Activated naive CD8-positive, alpha-beta T cell treated with anti-CD3 and anti-CD28 coated beads for 36 hours (primary cell): ENCODE data around the gene IFFO2. TPM values are rescaled to one million over a fixed set of nuclear protein-coding genes. Genes with fewer than 3 reads are reported as not detected.

Experiments
- DNase-seq: peaks from one replicate; pipeline ENCODE4 v3.0.0; 2021
- H3K27ac Mint-ChIP-seq: one replicate; pipeline ENCODE4 v1.8.0; 2022; ENCODE audit warnings: mild to moderate bottlenecking, moderate library complexity, mixed read lengths
- H3K27me3 Mint-ChIP-seq: one replicate; pipeline ENCODE4 v1.8.0; 2022; ENCODE audit warnings: mild to moderate bottlenecking, mixed read lengths
- H3K36me3 Mint-ChIP-seq: one replicate; pipeline ENCODE4 v1.8.0; 2021; ENCODE audit warnings: mild to moderate bottlenecking, mixed read lengths
- H3K4me1 Mint-ChIP-seq: one replicate; pipeline ENCODE4 v1.8.0; 2021; ENCODE audit warnings: mixed read lengths
- H3K4me3 Mint-ChIP-seq: one replicate; pipeline ENCODE4 v1.8.0; 2022; ENCODE audit warnings: mild to moderate bottlenecking, moderate library complexity, mixed read lengths
- H3K9me3 Mint-ChIP-seq: one replicate; pipeline ENCODE4 v1.8.0; 2022; ENCODE audit warnings: mixed read lengths
- total RNA-seq, 2 experiments: library from RNA; stranded (reverse); gene quantifications; one replicate each; pipeline ENCODE4 v1.2.3, GENCODE V29; 2021

The IFFO2 gene
- total RNA-seq, 2 experiments from 2014 or later, result 21.4 to 21.7 TPM

- Mint-ChIP-seq H3K4me3 (no peak overlapping the region), H3K27ac (no peak overlapping the region), H3K4me1 (no peaks in the 10 kb centered on the region), H3K9me3 (no peaks in the 10 kb centered on the region), H3K36me3 (no peaks in the 10 kb centered on the region), H3K27me3 (peaks cover 8% of the 10 kb centered on the region)
- DNase-seq, result no peak
Observed at GRCh38 chr1:18869847-18870594, 86.5 kb downstream of the IFFO2 start.

GRCh38 chr1:18868801-18869424 is 87.6 kb downstream of the IFFO2 start:
- Mint-ChIP-seq H3K27ac (no peak overlapping the region), H3K27me3 (peaks cover 8% of the 10 kb centered on the region), H3K4me1 (no peaks in the 10 kb centered on the region), H3K4me3 (no peak overlapping the region), H3K36me3 (no peaks in the 10 kb centered on the region), H3K9me3 (no peaks in the 10 kb centered on the region)
- no peak for DNase-seq

GRCh38 chr1:18868354-18868753 is 88.1 kb downstream of the IFFO2 start:
- Mint-ChIP-seq H3K27me3 (peaks cover 8% of the 10 kb centered on the region), H3K36me3 (no peaks in the 10 kb centered on the region), H3K4me3 (no peak overlapping the region), H3K27ac (no peak overlapping the region), H3K9me3 (no peaks in the 10 kb centered on the region), H3K4me1 (no peaks in the 10 kb centered on the region)
- DNase-seq, result no peak

- no peaks in the 10 kb centered on the region for H3K9me3 Mint-ChIP-seq
- H3K4me3 Mint-ChIP-seq, result no peak overlapping the region
- no peaks in the 10 kb centered on the region for H3K4me1 Mint-ChIP-seq
- H3K27me3 Mint-ChIP-seq, result peaks cover 8% of the 10 kb centered on the region
- H3K36me3 Mint-ChIP-seq, result no peaks in the 10 kb centered on the region
- no peak overlapping the region for H3K27ac Mint-ChIP-seq
- no peak for DNase-seq
Observed at GRCh38 chr1:18866846-18867245, 89.6 kb downstream of the IFFO2 start.

- no peaks in the 10 kb centered on the region for H3K36me3 Mint-ChIP-seq
- no peak overlapping the region for H3K4me3 Mint-ChIP-seq
- no peaks in the 10 kb centered on the region for H3K4me1 Mint-ChIP-seq
- H3K9me3 Mint-ChIP-seq, result no peaks in the 10 kb centered on the region
- DNase-seq, result no peak
- peaks cover 8% of the 10 kb centered on the region for H3K27me3 Mint-ChIP-seq
- no peak overlapping the region for H3K27ac Mint-ChIP-seq
Observed at GRCh38 chr1:18866314-18866713, 90.2 kb downstream of the IFFO2 start.

GRCh38 chr1:18865176-18865575 is 91.3 kb downstream of the IFFO2 start:
- Mint-ChIP-seq H3K9me3 (no peaks in the 10 kb centered on the region), H3K4me3 (no peak overlapping the region), H3K4me1 (no peaks in the 10 kb centered on the region), H3K27ac (no peak overlapping the region), H3K36me3 (no peaks in the 10 kb centered on the region), H3K27me3 (peaks cover 8% of the 10 kb centered on the region)
- no peak for DNase-seq

GRCh38 chr1:18861590-18861989 is 94.9 kb downstream of the IFFO2 start:
- no peak for DNase-seq
- Mint-ChIP-seq H3K27ac (no peak overlapping the region), H3K4me3 (no peak overlapping the region), H3K4me1 (no peaks in the 10 kb centered on the region), H3K9me3 (no peaks in the 10 kb centered on the region), H3K27me3 (peaks cover 4% of the 10 kb centered on the region), H3K36me3 (no peaks in the 10 kb centered on the region)

GRCh38 chr1:18861082-18861481 is 95.4 kb downstream of the IFFO2 start:
- H3K4me3 Mint-ChIP-seq, result no peak overlapping the region
- H3K36me3 Mint-ChIP-seq, result no peaks in the 10 kb centered on the region
- H3K4me1 Mint-ChIP-seq, result no peaks in the 10 kb centered on the region
- DNase-seq, result no peak
- H3K27me3 Mint-ChIP-seq, result peaks cover 3% of the 10 kb centered on the region
- H3K9me3 Mint-ChIP-seq, result no peaks in the 10 kb centered on the region
- H3K27ac Mint-ChIP-seq, result no peak overlapping the region

- Mint-ChIP-seq H3K4me1 (no peaks in the 10 kb centered on the region), H3K27ac (no peak within 1 kb of the TSS), H3K4me3 (no peak within 1 kb of the TSS), H3K9me3 (no peaks in the 10 kb centered on the region), H3K36me3 (no peaks in the 10 kb centered on the region), H3K27me3 (no peaks in the 10 kb centered on the region)
- DNase-seq, result no peak
Observed at GRCh38 chr1:18859560-18859959, 96.9 kb downstream of the IFFO2 start, which contains the start of gene TAS1R2. TSS of gene TAS1R2 (minus strand) at chr1:18859660. CDS start at chr1:18859660, 0 bp downstream.

GRCh38 chr1:18858070-18858688 is 98.3 kb downstream of the IFFO2 start:
- Mint-ChIP-seq H3K4me3 (no peak overlapping the region), H3K27me3 (no peaks in the 10 kb centered on the region), H3K9me3 (no peaks in the 10 kb centered on the region), H3K36me3 (no peaks in the 10 kb centered on the region), H3K4me1 (no peaks in the 10 kb centered on the region), H3K27ac (no peak overlapping the region)
- DNase-seq, result no peak

GRCh38 chr1:18856435-18856834 is 100.0 kb downstream of the IFFO2 start:
- Mint-ChIP-seq H3K4me1 (no peaks in the 10 kb centered on the region), H3K27ac (no peak overlapping the region), H3K4me3 (no peak overlapping the region), H3K9me3 (no peaks in the 10 kb centered on the region), H3K36me3 (no peaks in the 10 kb centered on the region), H3K27me3 (no peaks in the 10 kb centered on the region)
- no peak for DNase-seq

GRCh38 chr1:18855573-18855972 is 100.9 kb downstream of the IFFO2 start:
- DNase-seq, result no peak
- H3K27ac Mint-ChIP-seq, result no peak overlapping the region
- no peaks in the 10 kb centered on the region for H3K27me3 Mint-ChIP-seq
- no peaks in the 10 kb centered on the region for H3K36me3 Mint-ChIP-seq
- H3K4me3 Mint-ChIP-seq, result no peak overlapping the region
- no peaks in the 10 kb centered on the region for H3K9me3 Mint-ChIP-seq
- no peaks in the 10 kb centered on the region for H3K4me1 Mint-ChIP-seq

GRCh38 chr1:18854331-18855025 is 102.0 kb downstream of the IFFO2 start:
- Mint-ChIP-seq H3K4me3 (no peak overlapping the region), H3K27ac (no peak overlapping the region), H3K4me1 (no peaks in the 10 kb centered on the region), H3K9me3 (no peaks in the 10 kb centered on the region), H3K27me3 (no peaks in the 10 kb centered on the region), H3K36me3 (no peaks in the 10 kb centered on the region)
- no peak for DNase-seq
